GM06990 (cell line): ENCODE results near the gene ANKRD44.

Experiments
- DNase-seq: peaks from one replicate; pipeline ENCODE4 v3.0.0-alpha.2; 2011; ENCODE audit not compliant: insufficient read length; ENCODE audit errors: extremely low read depth
- H3K27me3 ChIP-seq: replicated peaks from 2 replicates; pipeline ENCODE4 v1.6.0; 2011; ENCODE audit warnings: low read length; ENCODE audit not compliant: control insufficient read depth, insufficient read depth
- H3K36me3 ChIP-seq: 2 replicates; pipeline ENCODE4 v1.5.1; 2011; ENCODE audit warnings: low read length; ENCODE audit not compliant: control insufficient read depth, insufficient read depth
- H3K4me3 ChIP-seq: replicated peaks from 2 replicates; pipeline ENCODE4 v1.5.1; 2011; ENCODE audit warnings: low read depth, mild to moderate bottlenecking, control low read depth, low read length
- CTCF ChIP-seq: IDR thresholded peaks from 2 replicates; pipeline ENCODE4 v1.5.1; 2011; ENCODE audit warnings: low read length, control low read depth, mild to moderate bottlenecking, inconsistent platforms; ENCODE audit not compliant: insufficient read depth, poor library complexity, severe bottlenecking

Gene ANKRD44

DNA sequence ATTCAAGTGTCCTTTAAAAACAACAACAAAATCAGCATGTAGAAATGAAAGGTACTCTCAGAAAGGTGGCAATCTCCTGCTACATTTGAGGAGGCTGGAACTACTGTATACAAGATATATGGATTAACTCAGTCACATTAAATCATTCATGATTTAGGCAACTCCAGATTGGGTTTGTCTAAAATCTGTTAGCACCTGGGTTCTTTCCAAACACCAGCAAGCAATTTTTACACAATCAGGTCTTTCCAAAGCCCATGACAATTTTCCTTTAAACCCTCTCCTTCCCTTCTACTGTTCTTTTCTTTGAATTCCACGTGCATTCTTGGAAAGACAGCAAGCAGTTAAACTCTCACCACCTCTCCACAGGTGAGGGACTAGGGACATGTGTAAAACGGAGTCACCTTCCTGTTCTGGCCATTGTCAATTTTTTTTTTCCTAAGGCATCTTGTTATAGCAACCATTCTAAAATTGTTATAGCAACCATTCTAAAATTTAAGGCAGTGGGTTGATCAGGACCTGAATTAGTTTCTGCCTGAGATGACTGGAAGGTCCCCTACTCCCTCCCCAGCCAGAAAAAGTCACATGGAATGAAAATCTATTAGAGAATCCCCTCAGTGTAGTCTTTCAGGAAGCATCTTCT lies 113.9 kb downstream of the ANKRD44 start:
- no peak for TF ChIP-seq CTCF
- DNase-seq = no peak
- no peaks in the 10 kb centered on the region for H3K27me3 ChIP-seq
- no peak overlapping the region for H3K4me3 ChIP-seq
- no peaks in the 10 kb centered on the region for H3K36me3 ChIP-seq

- no peaks in the 10 kb centered on the region for H3K27me3 ChIP-seq
- DNase-seq = no peak
- no peak for TF ChIP-seq CTCF
- no peak overlapping the region for H3K4me3 ChIP-seq
- H3K36me3 ChIP-seq = no peaks in the 10 kb centered on the region
These were observed 115.1 kb downstream of the ANKRD44 start for GRCh38 chr2:197195518-197195917.

GRCh38 chr2:197191940-197192322 lies 118.6 kb downstream of the ANKRD44 start:
- no peak for TF ChIP-seq CTCF
- no peak for DNase-seq
- Histone ChIP-seq H3K27me3 (no peaks in the 10 kb centered on the region), H3K36me3 (no peaks in the 10 kb centered on the region; the same call in none of the 2 replicates), H3K4me3 (no peak overlapping the region)

DNA sequence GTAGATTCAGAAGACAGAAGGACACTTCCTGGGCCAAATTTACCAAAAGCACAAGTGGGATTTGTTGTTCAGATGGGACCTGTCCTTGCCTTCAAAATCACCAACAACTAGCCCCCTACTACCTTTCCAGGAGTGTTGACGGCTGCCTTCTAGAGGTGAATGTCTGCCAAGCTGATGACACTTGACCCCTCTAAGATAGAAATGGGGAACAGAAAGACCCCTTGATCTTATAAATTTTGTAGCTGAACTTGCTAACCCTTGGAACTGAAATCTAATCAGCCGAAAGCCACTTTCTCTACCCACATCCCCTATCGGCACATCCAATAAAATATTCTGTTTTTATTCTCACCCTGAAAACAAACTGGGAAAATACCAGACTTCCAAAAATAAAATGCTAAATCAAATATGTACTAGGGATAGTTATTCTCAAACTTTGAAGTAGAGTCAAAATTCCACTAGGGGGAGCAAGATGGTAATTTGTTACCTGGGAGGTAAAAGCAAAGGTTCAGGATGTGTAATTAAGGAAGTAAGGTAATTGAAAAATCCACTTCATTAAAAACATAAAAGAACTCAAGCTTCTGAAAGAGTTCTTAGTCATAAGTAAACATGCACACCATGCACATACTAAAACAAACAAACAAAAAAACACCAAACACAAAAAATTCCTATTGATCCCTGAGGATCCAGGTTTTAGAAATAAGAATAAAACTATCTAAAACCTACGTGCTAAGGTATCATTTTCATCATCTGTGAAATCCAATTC lies 119.2 kb downstream of the ANKRD44 start:
- peak; percentile 56 for TF ChIP-seq CTCF
- no peaks in the 10 kb centered on the region for H3K27me3 ChIP-seq
- H3K4me3 ChIP-seq = no peak overlapping the region
- H3K36me3 ChIP-seq = no peaks in the 10 kb centered on the region; the same call in none of the 2 replicates
- DNase-seq = no peak

- Histone ChIP-seq H3K4me3 (no peak overlapping the region), H3K36me3 (peaks cover 2% of the 10 kb centered on the region), H3K27me3 (no peaks in the 10 kb centered on the region)
- TF ChIP-seq CTCF = no peak
- no peak for DNase-seq
These were observed 120.5 kb downstream of the ANKRD44 start for GRCh38 chr2:197190100-197190432.
